ENCODE measurements around the gene SACM1L. TPM values are rescaled to one million over a fixed set of nuclear protein-coding genes. Genes with fewer than 3 reads are reported as not detected.

Gene SACM1L
- total RNA-seq (2022; extraction: Qiagen RNA extraction): 12.9 to 18.0 TPM (median 15.5 TPM) in 5 replicates

GRCh38 chr3:45688882-45689786 lies at the start of gene SACM1L:
TSS of gene SACM1L (plus strand) at chr3:45689396. CDS start at chr3:45689466, 70 bp downstream.

Other genes with a start within 250 kb of the SACM1L start
- gene LIMD1, start 94.6 kb upstream of the SACM1L start, total RNA-seq (2022; extraction: Qiagen RNA extraction): 11.3 to 14.7 TPM (median 14.1 TPM) in 5 replicates
- 0.01 to 0.05 TPM (median 0.03 TPM) in 4 of 5 replicates, not detected in the other for gene SLC6A20, start 107.1 kb downstream of the SACM1L start, total RNA-seq (2022; extraction: Qiagen RNA extraction)
- 14.6 to 18.3 TPM (median 16.2 TPM) in 5 replicates for gene LZTFL1, start 152.7 kb downstream of the SACM1L start, total RNA-seq (2022; extraction: Qiagen RNA extraction)
- 0.03 TPM in 1 of 5 replicates, not detected in the others for gene CCR9, start 197.1 kb downstream of the SACM1L start, total RNA-seq (2022; extraction: Qiagen RNA extraction)